Stimulated activated CD4-positive, alpha-beta T cell treated with anti-CD3 and anti-CD28 coated beads, Interleukin-4, amount 100 ng/mL, for 4 hours (primary cell): ENCODE results near the gene SERTM1.

Source experiments
- DNase-seq, 2 experiments: peaks; one replicate each; pipeline ENCODE4 v3.0.0-alpha.2; 2020

SERTM1 gene

GRCh38 chr13:36712290-36712689 lies 38.5 kb downstream of the SERTM1 start:
- DNase-seq, result no peak

- no peak for DNase-seq
Measured at GRCh38 chr13:36712770-36713169, 39.0 kb downstream of the SERTM1 start.

- DNase-seq, result no peak
Measured at GRCh38 chr13:36713887-36714286, 40.1 kb downstream of the SERTM1 start.

- DNase-seq, result no peak
Measured at GRCh38 chr13:36715841-36716240, 42.0 kb downstream of the SERTM1 start.

GRCh38 chr13:36717017-36717416 lies 43.2 kb downstream of the SERTM1 start:
- DNase-seq, result no peak

GRCh38 chr13:36717966-36718545 lies 44.2 kb downstream of the SERTM1 start:
- no peak for DNase-seq

- DNase-seq, result no peak
Measured at GRCh38 chr13:36718686-36719085, 44.9 kb downstream of the SERTM1 start.

GRCh38 chr13:36724141-36724540 lies 50.3 kb downstream of the SERTM1 start:
- no peak for DNase-seq

- no peak for DNase-seq
Measured at GRCh38 chr13:36725936-36726335, 52.1 kb downstream of the SERTM1 start.

- DNase-seq, result no peak
Measured at GRCh38 chr13:36728006-36728405, 54.2 kb downstream of the SERTM1 start.

GRCh38 chr13:36736119-36736726 lies 62.4 kb downstream of the SERTM1 start:
- peak in 1 of 2 experiments; percentile 18 for DNase-seq

- no peak for DNase-seq
Measured at GRCh38 chr13:36737524-36738083, 63.8 kb downstream of the SERTM1 start.

- DNase-seq, result no peak
Measured at GRCh38 chr13:36745436-36745835, 71.6 kb downstream of the SERTM1 start.

- DNase-seq, result no peak
Measured at GRCh38 chr13:36746051-36746450, 72.2 kb downstream of the SERTM1 start.
